ENCODE data around the gene SWAP70.
"Not testable (repeated sequence)": the region's sequence is repeated elsewhere in the genome, so short reads cannot be mapped to it uniquely, and the experiment has no call there.

Gene SWAP70

DNA sequence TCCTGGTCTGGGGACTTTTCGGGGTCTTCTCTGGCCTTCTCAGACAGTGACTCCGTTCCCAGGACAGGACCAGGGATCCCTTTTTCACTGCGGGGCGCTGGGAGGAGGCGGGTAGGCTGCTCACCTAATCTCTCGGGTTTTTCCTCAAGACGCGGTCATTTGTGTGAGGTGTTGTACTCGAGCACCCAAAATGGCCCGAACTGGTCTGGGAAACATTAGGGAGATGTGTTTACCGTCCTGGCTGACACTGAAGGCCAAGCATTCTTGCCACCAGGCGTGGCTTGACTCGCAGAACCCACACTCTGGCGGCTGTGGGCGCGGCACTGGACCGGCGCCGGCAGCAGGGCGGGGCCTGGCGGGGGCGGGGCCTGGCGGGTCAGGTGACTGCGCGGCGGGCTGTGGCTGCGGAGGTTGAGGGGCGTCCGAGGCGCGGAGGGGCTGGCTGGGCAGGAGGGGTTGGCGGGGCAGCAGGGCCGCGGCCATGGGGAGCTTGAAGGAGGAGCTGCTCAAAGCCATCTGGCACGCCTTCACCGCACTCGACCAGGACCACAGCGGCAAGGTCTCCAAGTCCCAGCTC lies at the start of gene SWAP70:
TSS of gene SWAP70 (plus strand) at position 379 of the 577 bp plus-strand sequence. CDS start at position 482, 103 bp downstream.
- Histone ChIP-seq H3K4me1 (ENCODE audit: control insufficient read depth, low read depth, low read length) (no peaks in the 10 kb centered on the region), H3K36me3 (ENCODE audit: control insufficient read depth, low read depth, low read length) (no peaks in the 10 kb centered on the region), H3K9ac (ENCODE audit: low read length) (peak within 1 kb of the TSS; percentile 68), H3K4me3 (ENCODE audit: low read length) (peak within 1 kb of the TSS; percentile 81), H3K27me3 (ENCODE audit: control insufficient read depth, insufficient read depth, low read length) (no peaks in the 10 kb centered on the region), H3K27ac (ENCODE audit: low read length) (no peak within 1 kb of the TSS), H3K9me3 (ENCODE audit: control insufficient read depth, low read depth, low read length) (no peaks in the 10 kb centered on the region)

DNA sequence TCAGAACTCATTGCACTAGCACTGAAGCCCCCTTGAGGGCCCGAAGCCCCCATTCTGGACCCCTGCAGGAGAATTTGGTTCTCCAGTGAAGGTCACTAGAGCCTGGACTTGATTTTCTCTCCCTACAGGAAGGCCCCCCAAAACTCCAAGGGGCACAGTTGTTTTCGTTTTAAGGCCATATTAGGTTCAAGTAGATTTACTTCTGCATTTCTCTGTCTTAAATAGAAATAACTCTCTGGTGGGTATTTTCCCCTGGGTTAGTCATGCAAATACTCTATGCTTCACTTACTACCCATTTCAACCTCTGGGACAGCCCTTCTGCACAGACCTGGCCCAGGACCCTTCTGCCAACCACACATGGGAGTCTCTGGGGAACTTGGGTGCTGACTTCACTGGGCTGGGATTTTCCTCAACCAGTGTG lies 48.8 kb upstream of the SWAP70 start:
- no peaks in the 10 kb centered on the region for H3K36me3 ChIP-seq (ENCODE audit: control insufficient read depth, low read depth, low read length)
- H3K27ac ChIP-seq (ENCODE audit: low read length), result no peak overlapping the region
- no peaks in the 10 kb centered on the region for H3K9me3 ChIP-seq (ENCODE audit: control insufficient read depth, low read depth, low read length)
- H3K9ac ChIP-seq (ENCODE audit: low read length), result no peak overlapping the region
- peaks cover 7% of the 10 kb centered on the region for H3K27me3 ChIP-seq (ENCODE audit: control insufficient read depth, insufficient read depth, low read length)
- H3K4me3 ChIP-seq (ENCODE audit: low read length), result peak overlapping the region; percentile 44
- H3K4me1 ChIP-seq (ENCODE audit: control insufficient read depth, low read depth, low read length), result peaks cover 14% of the 10 kb centered on the region

GRCh38 chr11:9616042-9616675 lies 47.7 kb upstream of the SWAP70 start:
- H3K9ac ChIP-seq (ENCODE audit: low read length), result no peak overlapping the region
- no peak overlapping the region for H3K27ac ChIP-seq (ENCODE audit: low read length)

GRCh38 chr11:9616858-9617257 lies 47.0 kb upstream of the SWAP70 start:
- Histone ChIP-seq H3K4me3 (ENCODE audit: low read length) (no peak overlapping the region), H3K9me3 (ENCODE audit: control insufficient read depth, low read depth, low read length) (no peaks in the 10 kb centered on the region), H3K4me1 (ENCODE audit: control insufficient read depth, low read depth, low read length) (peaks cover 14% of the 10 kb centered on the region), H3K9ac (ENCODE audit: low read length) (no peak overlapping the region), H3K36me3 (ENCODE audit: control insufficient read depth, low read depth, low read length) (no peaks in the 10 kb centered on the region), H3K27ac (ENCODE audit: low read length) (no peak overlapping the region), H3K27me3 (ENCODE audit: control insufficient read depth, insufficient read depth, low read length) (peaks cover 7% of the 10 kb centered on the region)

More at GRCh38 chr11:9616042-9616675, 47.7 kb upstream of the SWAP70 start:
- Histone ChIP-seq H3K4me1 (ENCODE audit: control insufficient read depth, low read depth, low read length) (peaks cover 14% of the 10 kb centered on the region), H3K36me3 (ENCODE audit: control insufficient read depth, low read depth, low read length) (no peaks in the 10 kb centered on the region), H3K4me3 (ENCODE audit: low read length) (no peak overlapping the region), H3K9me3 (ENCODE audit: control insufficient read depth, low read depth, low read length) (no peaks in the 10 kb centered on the region), H3K27me3 (ENCODE audit: control insufficient read depth, insufficient read depth, low read length) (peaks cover 7% of the 10 kb centered on the region)

DNA sequence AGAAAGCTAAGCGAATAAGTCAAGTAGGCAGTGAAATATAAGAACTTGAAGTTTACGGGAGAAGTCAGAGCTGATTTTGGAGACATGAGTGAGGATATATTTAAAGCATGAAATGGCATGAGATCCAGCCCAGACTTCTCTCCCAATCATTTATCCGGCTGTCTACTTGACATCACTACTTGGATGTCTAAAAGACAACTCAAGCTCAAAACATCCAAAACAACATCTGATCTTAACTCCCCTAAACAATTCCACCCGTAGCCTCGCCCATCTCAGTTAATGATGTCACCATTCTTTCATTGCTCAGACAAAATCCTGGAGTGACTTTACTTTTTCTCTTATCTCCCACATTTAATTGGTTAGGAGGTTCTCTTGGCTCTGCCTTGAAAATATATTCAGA lies 45.9 kb upstream of the SWAP70 start:
- Histone ChIP-seq H3K36me3 (ENCODE audit: control insufficient read depth, low read depth, low read length) (no peaks in the 10 kb centered on the region), H3K4me1 (ENCODE audit: control insufficient read depth, low read depth, low read length) (peaks cover 11% of the 10 kb centered on the region), H3K27ac (ENCODE audit: low read length) (no peak overlapping the region), H3K27me3 (ENCODE audit: control insufficient read depth, insufficient read depth, low read length) (peaks cover 7% of the 10 kb centered on the region), H3K9me3 (ENCODE audit: control insufficient read depth, low read depth, low read length) (no peaks in the 10 kb centered on the region), H3K9ac (ENCODE audit: low read length) (no peak overlapping the region), H3K4me3 (ENCODE audit: low read length) (no peak overlapping the region)

DNA sequence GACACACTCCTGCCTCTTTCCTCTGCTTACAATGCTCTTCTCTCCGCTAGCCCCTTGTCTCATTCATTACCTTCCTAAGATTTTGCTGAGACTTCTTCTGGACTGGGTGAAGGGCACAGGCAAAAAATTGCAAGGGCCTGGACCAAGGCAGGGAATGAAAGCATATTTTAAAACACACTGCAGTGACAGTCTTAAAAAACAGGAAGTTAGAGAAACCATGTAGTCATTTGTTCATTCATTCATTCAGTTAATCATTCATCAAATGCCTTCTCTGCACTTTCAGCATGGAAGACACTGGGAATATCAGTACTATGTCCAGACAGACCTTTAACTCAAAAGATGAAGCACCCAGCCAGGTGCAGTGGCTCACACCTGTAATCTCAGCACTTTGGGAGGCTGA lies 44.9 kb upstream of the SWAP70 start:
- Histone ChIP-seq H3K9ac (ENCODE audit: low read length) (no peak overlapping the region), H3K27ac (ENCODE audit: low read length) (no peak overlapping the region), H3K9me3 (ENCODE audit: control insufficient read depth, low read depth, low read length) (no peaks in the 10 kb centered on the region), H3K36me3 (ENCODE audit: control insufficient read depth, low read depth, low read length) (no peaks in the 10 kb centered on the region), H3K4me1 (ENCODE audit: control insufficient read depth, low read depth, low read length) (peaks cover 4% of the 10 kb centered on the region), H3K4me3 (ENCODE audit: low read length) (no peak overlapping the region), H3K27me3 (ENCODE audit: control insufficient read depth, insufficient read depth, low read length) (peaks cover 7% of the 10 kb centered on the region)

DNA sequence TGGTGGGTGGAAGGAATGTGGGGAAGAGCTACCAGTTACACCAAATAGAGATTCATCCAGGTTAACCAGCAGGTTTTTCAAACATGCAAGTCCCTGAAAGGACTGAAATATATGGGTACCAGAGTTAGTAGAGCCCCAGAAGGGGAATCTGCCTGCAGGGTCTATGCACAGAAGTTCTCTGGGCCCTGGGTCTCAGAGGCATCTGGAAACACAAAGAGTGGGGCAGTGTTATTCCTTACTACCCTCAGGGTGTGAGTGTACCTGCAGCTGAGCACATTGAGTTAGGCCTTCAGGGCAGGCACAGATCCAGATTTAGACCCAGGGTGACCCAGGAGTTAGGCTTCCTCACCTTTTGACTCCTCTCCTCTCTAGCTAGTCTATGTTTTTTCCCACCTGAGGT lies 43.9 kb upstream of the SWAP70 start:
- H3K4me3 ChIP-seq (ENCODE audit: low read length), result no peak overlapping the region
- no peak overlapping the region for H3K27ac ChIP-seq (ENCODE audit: low read length)

GRCh38 chr11:9622353-9622752 lies 41.5 kb upstream of the SWAP70 start:
- H3K4me1 ChIP-seq (ENCODE audit: control insufficient read depth, low read depth, low read length), result peaks cover 17% of the 10 kb centered on the region
- not testable (repeated sequence) for H3K36me3 ChIP-seq (ENCODE audit: control insufficient read depth, low read depth, low read length); H3K27ac ChIP-seq (ENCODE audit: low read length); H3K9me3 ChIP-seq (ENCODE audit: control insufficient read depth, low read depth, low read length); H3K9ac ChIP-seq (ENCODE audit: low read length); H3K27me3 ChIP-seq (ENCODE audit: control insufficient read depth, insufficient read depth, low read length); H3K4me3 ChIP-seq (ENCODE audit: low read length)

More for the DNA sequence above, 43.9 kb upstream of the SWAP70 start:
- no peaks in the 10 kb centered on the region for H3K9me3 ChIP-seq (ENCODE audit: control insufficient read depth, low read depth, low read length)
- no peak overlapping the region for H3K9ac ChIP-seq (ENCODE audit: low read length)
- H3K4me1 ChIP-seq (ENCODE audit: control insufficient read depth, low read depth, low read length), result no peaks in the 10 kb centered on the region
- H3K27me3 ChIP-seq (ENCODE audit: control insufficient read depth, insufficient read depth, low read length), result no peaks in the 10 kb centered on the region
- no peaks in the 10 kb centered on the region for H3K36me3 ChIP-seq (ENCODE audit: control insufficient read depth, low read depth, low read length)

DNA sequence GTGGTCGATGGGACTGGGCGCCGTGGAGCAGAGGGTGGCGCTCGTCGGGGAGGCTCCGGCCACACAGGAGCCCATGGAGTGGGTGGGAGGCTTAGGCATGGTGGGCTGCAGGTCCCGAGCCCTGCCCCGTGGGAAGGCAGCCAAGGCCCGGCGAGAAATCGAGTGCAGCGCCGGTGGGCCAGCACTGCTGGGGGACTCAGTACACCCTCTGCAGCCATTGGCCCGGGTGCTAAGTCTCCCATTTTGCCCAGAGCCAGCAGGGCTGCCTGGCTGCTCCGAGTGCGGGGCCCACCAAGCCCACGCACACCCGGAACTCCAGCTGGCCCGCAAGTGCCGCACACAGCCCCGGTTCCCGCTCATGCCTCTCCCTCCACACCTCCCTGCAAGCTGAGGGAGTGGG lies 40.8 kb upstream of the SWAP70 start:
- H3K9me3 ChIP-seq (ENCODE audit: control insufficient read depth, low read depth, low read length); H3K4me3 ChIP-seq (ENCODE audit: low read length); H3K36me3 ChIP-seq (ENCODE audit: control insufficient read depth, low read depth, low read length); H3K9ac ChIP-seq (ENCODE audit: low read length); H3K27ac ChIP-seq (ENCODE audit: low read length); H3K27me3 ChIP-seq (ENCODE audit: control insufficient read depth, insufficient read depth, low read length): not testable (repeated sequence)
- H3K4me1 ChIP-seq (ENCODE audit: control insufficient read depth, low read depth, low read length), result peaks cover 23% of the 10 kb centered on the region

DNA sequence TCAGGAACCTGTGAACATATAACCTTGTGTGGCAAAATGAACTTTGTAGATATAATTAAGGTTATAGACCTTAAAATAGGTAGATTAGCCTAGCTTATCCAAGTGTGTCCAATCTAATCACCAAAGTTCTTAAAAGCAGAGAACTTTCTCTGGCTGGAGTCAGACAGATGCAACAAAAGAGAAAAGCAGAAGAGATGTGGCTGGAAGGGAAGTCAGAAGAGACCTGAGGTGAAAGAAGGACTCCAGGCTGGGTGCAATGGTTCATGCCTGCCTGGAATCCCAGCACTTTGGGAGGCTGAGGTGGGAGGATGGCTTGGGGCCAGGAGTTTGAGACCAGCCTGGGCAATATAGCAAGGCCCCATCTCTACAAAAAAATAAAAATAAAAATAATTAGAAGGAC lies 39.4 kb upstream of the SWAP70 start:
- Histone ChIP-seq H3K36me3 (ENCODE audit: control insufficient read depth, low read depth, low read length) (no peaks in the 10 kb centered on the region), H3K27ac (ENCODE audit: low read length) (no peak overlapping the region), H3K4me3 (ENCODE audit: low read length) (no peak overlapping the region), H3K4me1 (ENCODE audit: control insufficient read depth, low read depth, low read length) (peaks cover 30% of the 10 kb centered on the region), H3K9me3 (ENCODE audit: control insufficient read depth, low read depth, low read length) (no peaks in the 10 kb centered on the region), H3K9ac (ENCODE audit: low read length) (no peak overlapping the region), H3K27me3 (ENCODE audit: control insufficient read depth, insufficient read depth, low read length) (no peaks in the 10 kb centered on the region)

- no peaks in the 10 kb centered on the region for H3K36me3 ChIP-seq (ENCODE audit: control insufficient read depth, low read depth, low read length)
- no peak overlapping the region for H3K4me3 ChIP-seq (ENCODE audit: low read length)
- no peak overlapping the region for H3K27ac ChIP-seq (ENCODE audit: low read length)
- H3K27me3 ChIP-seq (ENCODE audit: control insufficient read depth, insufficient read depth, low read length), result no peaks in the 10 kb centered on the region
- H3K9ac ChIP-seq (ENCODE audit: low read length), result no peak overlapping the region
- peaks cover 30% of the 10 kb centered on the region for H3K4me1 ChIP-seq (ENCODE audit: control insufficient read depth, low read depth, low read length)
- no peaks in the 10 kb centered on the region for H3K9me3 ChIP-seq (ENCODE audit: control insufficient read depth, low read depth, low read length)
Observed at GRCh38 chr11:9625162-9625561, 38.7 kb upstream of the SWAP70 start.

DNA sequence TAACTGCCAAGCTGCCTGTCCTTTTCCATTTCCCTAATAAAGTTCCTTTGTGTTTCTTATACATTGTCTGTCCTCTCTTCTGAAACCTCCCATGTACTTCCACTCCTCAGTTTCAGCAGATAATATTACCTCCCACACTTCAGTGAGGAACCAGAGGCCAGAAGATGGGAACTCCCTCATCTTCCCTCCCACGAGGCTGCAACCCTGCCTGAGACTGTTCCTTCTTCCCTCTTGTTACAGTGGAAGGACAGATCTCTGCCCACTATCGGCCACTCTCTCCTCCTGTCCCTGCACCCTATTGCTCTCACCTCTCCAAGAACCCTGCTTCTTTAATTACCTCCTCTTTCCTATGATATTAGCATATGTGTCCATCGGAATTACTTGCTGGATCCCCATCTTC lies 38.1 kb upstream of the SWAP70 start:
- Histone ChIP-seq H3K4me1 (ENCODE audit: control insufficient read depth, low read depth, low read length) (peaks cover 30% of the 10 kb centered on the region), H3K27ac (ENCODE audit: low read length) (no peak overlapping the region)

More for the DNA sequence above, 38.1 kb upstream of the SWAP70 start:
- Histone ChIP-seq H3K4me3 (ENCODE audit: low read length) (no peak overlapping the region), H3K9ac (ENCODE audit: low read length) (no peak overlapping the region), H3K27me3 (ENCODE audit: control insufficient read depth, insufficient read depth, low read length) (no peaks in the 10 kb centered on the region), H3K36me3 (ENCODE audit: control insufficient read depth, low read depth, low read length) (no peaks in the 10 kb centered on the region), H3K9me3 (ENCODE audit: control insufficient read depth, low read depth, low read length) (no peaks in the 10 kb centered on the region)
